Esophagus muscularis mucosa (tissue), 4 donors: ENCODE data around the gene KPNA1.

Experiments used
- CTCF ChIP-seq, 3 experiments: fragments of 200-600 bp in 2 of 3; fragments of 450-650 bp in 1 of 3; sonication (generic) in 2 of 3; IDR thresholded peaks; one replicate each; pipeline ENCODE4 v1.5.1; 2017 to 2019; ENCODE audit warnings: antibody characterized with exemption in 3 of 3, mild to moderate bottlenecking in 2 of 3, moderate library complexity in 1 of 3
- EP300 ChIP-seq: sonication (generic); formaldehyde crosslinking; IDR thresholded peaks from one replicate; pipeline ENCODE4 v1.6.1; 2017; ENCODE audit warnings: antibody characterized with exemption
- POLR2A ChIP-seq: fragments of 450-650 bp; IDR thresholded peaks from one replicate; pipeline ENCODE4 v1.6.1; 2017; ENCODE audit warnings: antibody characterized with exemption, moderate library complexity, mild to moderate bottlenecking, low read depth
- POLR2AphosphoS5 ChIP-seq, 2 donors: sonication (generic); formaldehyde crosslinking; IDR thresholded peaks; one replicate each; pipeline ENCODE4 v1.6.1; 2017; ENCODE audit warnings: antibody characterized with exemption in 2 of 2

GRCh38 chr3:122387709-122388108, 127.0 kb downstream of the KPNA1 start:
- TF ChIP-seq POLR2A (no peak), CTCF (IDR thresholded peaks at IDR 0.05) (no peak), POLR2AphosphoS5 (IDR thresholded peaks at IDR 0.05) (no peak), EP300 (no peak)
